Brain microvascular endothelial cell (primary cell): ENCODE data around the gene HOXD8.

Source experiments
- DNase-seq: peaks from one replicate; pipeline ENCODE4 v3.0.0-alpha.2; 2020
- H3K27ac ChIP-seq: fragments of 250-450 bp; sonication (Bioruptor Pico); 2 replicates; pipeline ENCODE4 v1.5.1; 2020; ENCODE audit warnings: mild to moderate bottlenecking, moderate library complexity
- H3K27me3 ChIP-seq: fragments of 250-450 bp; sonication (Bioruptor Pico); replicated peaks from 2 replicates; pipeline ENCODE4 v1.5.1; 2020; ENCODE audit warnings: mild to moderate bottlenecking
- H3K36me3 ChIP-seq: fragments of 250-450 bp; sonication (Bioruptor Pico); replicated peaks from 2 replicates; pipeline ENCODE4 v1.5.1; 2020; ENCODE audit warnings: mild to moderate bottlenecking
- H3K4me3 ChIP-seq: 2 replicates; pipeline ENCODE4 v1.5.1; 2011; ENCODE audit warnings: low read depth, mild to moderate bottlenecking, control low read depth, low read length, moderate library complexity
- CTCF ChIP-seq: IDR thresholded peaks from 2 replicates; pipeline ENCODE4 v1.5.1; 2011; ENCODE audit warnings: low read depth, mild to moderate bottlenecking, moderate library complexity, low read length, control low read depth, inconsistent platforms; ENCODE audit errors: missing control alignments
- in situ Hi-C: cut with HindIII; loops from 2 replicates; pipeline ENCODE4 v1.10.0; 2017; ENCODE audit warnings: low sequenced_read_pairs, low pct_ligation_motif_present

HOXD8 gene

GRCh38 chr2:176117162-176117822, 12.2 kb upstream of the HOXD8 start:
- Histone ChIP-seq H3K27ac (no peak overlapping the region), H3K27me3 (peaks cover 97% of the 10 kb centered on the region), H3K36me3 (no peaks in the 10 kb centered on the region), H3K4me3 (no peak overlapping the region)
- in situ Hi-C loops = no loop called here
- no peak for DNase-seq
- no peak for TF ChIP-seq CTCF

GRCh38 chr2:176117823-176118371, 11.6 kb upstream of the HOXD8 start:
- H3K27ac ChIP-seq = no peak overlapping the region
- DNase-seq = no peak
- no peak for TF ChIP-seq CTCF
- peaks cover 97% of the 10 kb centered on the region for H3K27me3 ChIP-seq
- H3K4me3 ChIP-seq = no peak overlapping the region
- no peaks in the 10 kb centered on the region for H3K36me3 ChIP-seq
- in situ Hi-C loops = no loop called here

- in situ Hi-C loops = no loop called here
- TF ChIP-seq CTCF = peak; percentile 41
- Histone ChIP-seq H3K36me3 (no peaks in the 10 kb centered on the region), H3K27ac (no peak overlapping the region), H3K4me3 (no peak overlapping the region), H3K27me3 (peaks cover 97% of the 10 kb centered on the region)
- no peak for DNase-seq
Measured at GRCh38 chr2:176118601-176119339, 10.7 kb upstream of the HOXD8 start.

- Histone ChIP-seq H3K4me3 (no peak overlapping the region), H3K36me3 (no peaks in the 10 kb centered on the region), H3K27me3 (peaks cover 98% of the 10 kb centered on the region), H3K27ac (no peak overlapping the region)
- DNase-seq = no peak
- in situ Hi-C loops = no loop called here
- TF ChIP-seq CTCF = no peak
Measured at GRCh38 chr2:176120364-176121189, 8.9 kb upstream of the HOXD8 start.

- in situ Hi-C loops = no loop called here
- no peaks in the 10 kb centered on the region for H3K36me3 ChIP-seq
- H3K4me3 ChIP-seq = no peak overlapping the region
- peaks cover 98% of the 10 kb centered on the region for H3K27me3 ChIP-seq
- no peak overlapping the region for H3K27ac ChIP-seq
- TF ChIP-seq CTCF = no peak
- no peak for DNase-seq
Measured at GRCh38 chr2:176121190-176122051, 8.1 kb upstream of the HOXD8 start.
